Stimulated activated CD8-positive, alpha-beta memory T cell treated with anti-CD3 and anti-CD28 coated beads, Interleukin-4, amount 100 ng/mL, for 48 hours (primary cell): Measurements from ENCODE around the gene SIX5.

Experiments
- DNase-seq: peaks from one replicate; pipeline ENCODE4 v3.0.0-alpha.2; 2020

The SIX5 gene

GRCh38 chr19:45772912-45773311 lies 3.9 kb upstream of the SIX5 start:
- no peak for DNase-seq

- no peak for DNase-seq
These were observed 3.2 kb upstream of the SIX5 start for GRCh38 chr19:45772130-45772840.

- no peak for DNase-seq
These were observed 2.4 kb upstream of the SIX5 start for GRCh38 chr19:45771311-45771933.

DNA sequence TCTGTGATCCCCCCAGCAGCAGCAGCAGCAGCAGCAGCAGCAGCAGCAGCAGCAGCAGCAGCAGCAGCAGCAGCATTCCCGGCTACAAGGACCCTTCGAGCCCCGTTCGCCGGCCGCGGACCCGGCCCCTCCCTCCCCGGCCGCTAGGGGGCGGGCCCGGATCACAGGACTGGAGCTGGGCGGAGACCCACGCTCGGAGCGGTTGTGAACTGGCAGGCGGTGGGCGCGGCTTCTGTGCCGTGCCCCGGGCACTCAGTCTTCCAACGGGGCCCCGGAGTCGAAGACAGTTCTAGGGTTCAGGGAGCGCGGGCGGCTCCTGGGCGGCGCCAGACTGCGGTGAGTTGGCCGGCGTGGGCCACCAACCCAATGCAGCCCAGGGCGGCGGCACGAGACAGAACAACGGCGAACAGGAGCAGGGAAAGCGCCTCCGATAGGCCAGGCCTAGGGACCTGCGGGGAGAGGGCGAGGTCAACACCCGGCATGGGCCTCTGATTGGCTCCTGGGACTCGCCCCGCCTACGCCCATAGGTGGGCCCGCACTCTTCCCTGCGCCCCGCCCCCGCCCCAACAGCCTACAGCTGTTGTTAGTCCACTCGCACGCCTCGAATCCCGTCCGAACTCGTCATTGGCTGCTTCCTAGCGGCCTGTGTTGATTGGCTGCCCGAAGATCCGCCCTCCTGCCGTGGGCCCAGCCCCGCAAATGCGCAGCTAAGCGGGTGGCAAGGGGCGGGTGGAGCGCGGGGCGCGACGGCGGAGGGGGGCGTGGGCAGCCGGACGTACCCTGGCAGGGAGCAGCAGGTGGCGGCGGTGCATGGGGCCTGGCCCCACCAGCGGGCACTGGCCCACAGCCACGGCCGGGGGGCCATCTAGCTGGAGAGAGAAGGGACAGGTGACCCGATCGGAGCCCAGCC lies 1.4 kb upstream of the SIX5 start:
- peak; percentile 92 for DNase-seq

- DNase-seq = peak; percentile 62
These were observed 754 bp upstream of the SIX5 start for GRCh38 chr19:45769821-45770191.

- DNase-seq = peak; percentile 66
These were observed 433 bp downstream of the SIX5 start for GRCh38 chr19:45768655-45768983.

DNA sequence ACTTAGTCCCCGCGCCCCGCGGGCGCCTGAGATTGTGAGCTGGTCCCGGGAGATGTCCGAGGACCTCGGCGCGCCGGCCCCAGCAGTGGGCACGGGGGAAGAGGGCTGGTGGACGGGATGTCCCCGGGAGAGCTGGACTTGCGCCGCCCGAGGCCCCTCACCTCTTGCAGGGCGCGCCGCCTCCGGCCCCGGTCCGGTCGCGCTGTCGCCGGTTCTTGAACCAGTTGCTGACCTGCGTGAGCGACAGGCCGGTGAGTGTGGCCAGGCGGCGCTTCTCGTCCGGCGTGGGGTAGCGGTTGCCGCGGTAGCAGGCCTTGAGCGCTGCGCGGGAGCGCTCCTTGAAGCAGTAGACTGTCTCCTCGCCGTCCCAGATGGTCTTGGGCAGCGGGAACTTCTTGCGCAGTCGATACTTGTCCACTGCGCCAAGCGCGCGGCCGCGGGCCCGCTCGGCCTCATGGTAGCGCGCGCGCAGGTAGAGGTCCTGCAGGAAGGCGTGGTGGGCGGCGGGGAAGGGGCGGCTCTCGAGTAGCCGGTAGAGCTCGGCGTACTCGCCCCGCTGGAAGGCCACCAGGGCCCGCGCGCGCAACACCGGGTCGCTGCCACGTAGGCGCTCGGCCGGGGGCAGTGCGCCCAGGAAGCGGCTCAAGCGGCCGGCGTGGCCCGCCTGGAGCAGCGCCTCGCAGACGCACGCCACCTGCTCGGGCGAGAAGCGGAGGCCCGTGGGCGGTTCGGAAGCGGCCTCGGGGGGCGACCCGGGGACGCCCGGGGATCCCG lies 984 bp downstream of the SIX5 start:
- DNase-seq = peak; percentile 45

- DNase-seq = no peak
These were observed 1.6 kb downstream of the SIX5 start for GRCh38 chr19:45767410-45767880.

GRCh38 chr19:45766869-45767346 lies 2.1 kb downstream of the SIX5 start:
- DNase-seq = no peak

- DNase-seq = no peak
These were observed 2.7 kb downstream of the SIX5 start for GRCh38 chr19:45766296-45766868.

DNA sequence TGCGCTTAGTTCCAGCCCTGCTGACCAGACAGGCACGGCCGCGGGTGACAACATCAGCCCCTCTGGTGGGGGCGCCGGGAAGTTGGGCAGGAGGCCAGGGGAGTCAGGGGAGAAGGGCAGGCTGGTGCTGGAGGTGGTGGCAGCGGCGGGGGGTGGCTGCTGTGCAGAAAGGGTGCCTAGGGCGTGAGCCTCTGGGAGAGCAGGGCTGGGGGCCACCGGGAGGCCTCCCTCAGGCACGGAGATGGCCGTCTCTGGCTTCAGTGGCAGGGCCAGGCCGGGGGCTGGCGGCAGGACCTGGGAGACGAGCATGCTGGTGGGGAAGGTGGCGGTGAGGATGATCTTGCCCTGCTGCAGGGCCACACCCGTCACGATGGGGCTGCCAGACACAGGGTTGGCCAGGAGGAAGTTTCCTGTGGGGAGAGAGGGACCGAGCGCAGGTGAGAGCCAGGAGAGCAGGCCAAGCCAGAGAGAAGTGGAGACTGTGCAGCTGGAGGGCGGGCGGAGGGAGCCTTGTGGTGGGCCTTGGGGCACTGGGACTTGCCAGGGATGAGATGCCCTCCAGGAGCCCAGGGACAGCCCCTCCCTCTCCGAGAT lies 3.3 kb downstream of the SIX5 start:
- no peak for DNase-seq

GRCh38 chr19:45764945-45765701 lies 3.9 kb downstream of the SIX5 start:
- no peak for DNase-seq

GRCh38 chr19:45764475-45764874 lies 4.6 kb downstream of the SIX5 start:
- DNase-seq = no peak

DNA sequence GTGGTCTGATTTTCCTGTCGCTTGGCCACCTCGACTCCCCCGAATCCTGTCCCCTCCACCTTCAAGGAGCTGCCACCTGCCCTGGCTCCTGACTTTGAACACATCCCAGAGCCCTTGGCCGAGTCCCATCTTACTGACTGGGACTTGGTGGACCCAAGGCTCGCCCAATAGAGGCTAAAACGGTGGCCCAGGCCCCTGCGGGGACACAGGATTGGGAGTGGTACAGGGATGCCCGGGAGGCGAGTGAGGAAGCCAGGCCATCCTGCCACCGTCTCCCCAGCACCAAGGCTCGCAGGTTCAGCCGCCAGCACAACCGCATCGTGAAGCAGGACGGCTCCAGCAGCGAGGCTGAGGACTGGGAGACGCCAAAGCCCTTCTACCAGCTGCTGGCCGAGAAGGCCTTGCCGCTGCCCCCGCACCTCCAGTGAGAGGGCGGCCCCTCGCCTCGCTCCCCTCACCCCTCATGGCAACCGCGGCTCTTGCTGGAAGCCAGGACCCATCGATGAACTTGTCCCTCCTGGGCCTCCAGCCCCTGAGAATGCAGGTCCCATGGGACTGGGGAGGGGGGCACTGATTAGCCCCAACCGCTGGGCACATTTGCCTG lies 5.3 kb downstream of the SIX5 start:
- no peak for DNase-seq

GRCh38 chr19:45762870-45763631 lies 6.0 kb downstream of the SIX5 start:
- DNase-seq = no peak

DNA sequence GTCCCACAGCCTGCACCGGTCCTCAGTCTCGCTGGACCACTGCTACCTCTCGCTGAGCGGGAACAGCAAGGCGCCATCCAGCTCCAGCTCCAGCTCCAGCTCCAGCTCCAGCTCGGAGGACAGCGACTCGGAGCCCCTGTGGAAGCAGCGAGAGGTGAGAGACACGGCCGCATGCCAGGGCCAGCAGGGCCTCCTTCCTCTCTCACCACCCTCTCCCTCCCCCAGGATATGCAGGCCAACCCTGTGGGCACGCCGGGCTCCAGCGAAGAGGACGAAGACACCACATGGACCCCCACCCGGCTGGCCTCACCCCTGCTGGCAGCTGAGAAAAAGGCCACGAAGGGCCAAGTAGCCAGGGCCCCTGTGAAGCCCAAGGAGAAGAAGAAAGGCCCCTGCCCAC lies 7.3 kb downstream of the SIX5 start:
- DNase-seq = no peak

DNA sequence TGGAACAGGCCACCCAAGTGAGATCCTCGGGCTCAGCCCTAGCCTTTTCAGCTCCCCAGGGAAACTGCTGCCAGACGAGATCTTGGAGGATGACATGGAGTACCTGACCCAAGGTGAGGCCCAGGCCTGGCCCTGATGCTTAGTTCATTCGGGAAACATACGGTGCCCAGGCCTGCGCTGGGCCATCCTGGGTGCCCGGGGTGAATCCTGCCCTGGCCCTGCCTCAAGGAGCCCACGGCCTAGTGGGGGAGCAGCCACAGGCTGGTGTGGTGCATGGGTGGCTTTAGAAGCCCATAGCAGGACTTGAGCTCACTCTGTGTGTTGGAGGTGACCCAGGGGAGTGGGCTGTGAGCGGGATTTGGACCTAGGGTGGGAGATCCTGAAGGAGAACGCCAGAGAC lies 10.1 kb downstream of the SIX5 start:
- no peak for DNase-seq

DNA sequence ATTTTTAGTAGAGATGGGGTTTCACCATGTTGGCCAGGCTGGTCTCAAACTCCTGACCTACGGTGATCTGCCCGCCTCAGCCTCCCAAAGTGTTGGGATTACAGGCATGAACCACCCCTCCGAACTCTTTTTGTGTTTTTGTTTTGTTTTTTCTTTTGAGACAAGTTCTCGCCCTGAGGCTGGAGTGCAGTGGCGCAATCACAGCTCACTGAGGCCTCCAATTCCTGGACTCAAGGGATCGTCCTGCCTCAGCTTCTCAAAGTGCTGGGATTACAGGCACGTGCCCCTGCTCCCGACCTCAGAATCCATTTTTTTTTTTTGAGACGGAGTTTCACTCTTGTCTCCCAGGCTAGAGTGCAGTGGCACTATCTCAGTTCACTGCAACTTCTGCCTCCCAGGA lies 11.4 kb downstream of the SIX5 start:
- DNase-seq = no peak

DNA sequence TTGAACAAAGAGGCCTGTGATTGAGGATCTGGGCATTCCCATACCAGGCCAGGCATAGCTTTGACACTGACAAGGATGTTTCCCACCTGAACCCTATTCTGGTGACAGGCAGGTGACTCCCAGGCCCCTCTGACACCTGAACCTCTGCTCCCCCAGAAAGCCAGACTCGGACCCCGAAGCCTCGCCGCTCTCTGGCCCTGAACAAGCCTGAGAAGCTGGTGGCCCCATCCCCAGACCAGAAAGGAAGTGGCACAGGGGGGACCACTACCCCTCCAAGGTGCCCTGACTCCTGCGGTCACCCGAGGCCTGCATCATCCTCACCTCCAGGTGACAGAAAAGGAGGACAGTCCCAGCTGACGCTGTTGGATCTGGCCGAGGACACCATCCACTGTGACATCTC lies 14.7 kb downstream of the SIX5 start:
- no peak for DNase-seq

DNA sequence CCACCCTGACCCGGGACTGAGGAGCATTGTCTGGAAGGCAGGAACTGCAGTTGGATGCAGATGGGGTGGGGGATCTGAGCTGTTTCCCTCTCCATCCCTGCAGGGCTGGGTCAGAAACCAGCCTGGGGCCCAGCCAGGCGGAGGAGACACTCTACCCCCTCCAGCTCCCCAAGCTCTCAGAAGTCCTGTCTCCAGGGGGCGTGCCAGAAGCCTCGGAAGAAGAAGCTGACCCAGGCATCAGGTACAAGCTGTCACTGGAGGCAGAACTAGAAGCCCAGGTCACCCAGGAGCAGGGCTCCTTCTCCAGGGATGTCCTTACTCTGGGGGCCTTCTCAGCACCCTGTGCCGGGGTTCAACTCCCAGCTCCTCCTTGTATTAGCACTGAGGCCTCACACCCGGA lies 15.5 kb downstream of the SIX5 start:
- no peak for DNase-seq
